HK-2 (cell line): ENCODE data around the gene RBM20.
"Not testable (repeated sequence)": the region's sequence is repeated elsewhere in the genome, so short reads cannot be mapped to it uniquely, and the experiment has no call there.

Source experiments
- DNase-seq: peaks from one replicate; pipeline ENCODE4 v3.0.0-alpha.2; 2018; ENCODE audit not compliant: unreplicated experiment

RBM20 gene

DNA sequence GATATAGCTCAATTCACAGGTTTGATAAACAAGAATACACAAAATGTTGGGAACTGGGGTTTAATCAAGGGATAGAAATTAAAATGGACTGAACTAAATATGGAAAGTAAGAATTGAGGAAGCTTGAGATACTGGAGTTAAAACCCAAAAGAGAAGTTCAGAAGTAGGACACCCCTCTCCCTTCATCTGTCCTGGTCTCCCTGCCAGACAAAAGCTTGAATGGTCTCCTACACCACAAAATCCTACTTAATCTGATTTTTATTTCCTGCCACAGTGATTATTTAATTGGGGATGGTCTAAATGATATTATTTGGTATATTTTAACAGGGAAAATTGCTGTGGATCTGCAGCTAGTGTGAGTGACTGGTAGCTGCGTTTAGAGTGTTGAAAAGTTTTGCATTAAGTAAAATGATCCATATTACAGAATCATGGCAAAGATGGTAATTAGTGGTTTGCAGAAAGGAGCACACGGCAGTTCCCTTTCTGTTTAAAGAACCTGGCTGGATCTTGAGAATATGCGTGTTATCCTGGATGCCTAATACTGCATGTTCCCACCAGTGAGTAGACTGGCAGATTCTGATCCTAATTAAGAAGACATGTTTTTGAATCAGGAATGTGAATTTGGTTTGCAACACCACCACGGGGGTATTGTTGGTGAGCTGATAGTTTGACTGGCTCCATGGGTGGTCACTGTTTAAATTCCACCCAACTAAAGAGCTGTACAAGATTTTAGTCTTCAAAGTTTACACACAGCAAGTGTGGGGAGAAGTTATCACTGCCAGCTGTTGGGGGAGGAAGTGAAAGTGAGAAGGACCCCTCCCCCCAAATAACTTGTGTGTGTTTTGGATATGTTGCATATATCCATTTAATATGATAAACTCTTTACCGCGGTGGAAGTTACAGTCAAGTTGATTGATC is 5.5 kb downstream of the RBM20 start:
- no peak for DNase-seq

DNA sequence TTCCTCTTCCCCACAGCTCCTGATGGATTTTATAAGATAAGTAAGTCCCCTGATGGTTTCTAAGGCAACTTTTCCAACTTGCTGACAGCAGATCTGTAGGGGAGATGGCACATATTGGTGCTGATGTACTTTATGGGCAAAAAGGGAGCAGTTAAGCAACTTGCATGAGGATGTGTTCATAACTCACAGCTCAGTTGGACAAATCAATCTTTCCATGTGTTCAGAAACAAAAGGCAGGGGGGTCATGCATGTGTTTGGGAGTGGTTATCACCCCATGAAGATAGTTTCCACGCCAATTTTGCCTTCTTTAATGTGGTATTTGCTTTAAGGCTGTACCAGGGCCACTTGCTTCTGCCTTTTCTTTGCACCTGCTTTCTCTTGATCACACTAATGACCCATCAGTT is 6.1 kb downstream of the RBM20 start:
- no peak for DNase-seq

DNA sequence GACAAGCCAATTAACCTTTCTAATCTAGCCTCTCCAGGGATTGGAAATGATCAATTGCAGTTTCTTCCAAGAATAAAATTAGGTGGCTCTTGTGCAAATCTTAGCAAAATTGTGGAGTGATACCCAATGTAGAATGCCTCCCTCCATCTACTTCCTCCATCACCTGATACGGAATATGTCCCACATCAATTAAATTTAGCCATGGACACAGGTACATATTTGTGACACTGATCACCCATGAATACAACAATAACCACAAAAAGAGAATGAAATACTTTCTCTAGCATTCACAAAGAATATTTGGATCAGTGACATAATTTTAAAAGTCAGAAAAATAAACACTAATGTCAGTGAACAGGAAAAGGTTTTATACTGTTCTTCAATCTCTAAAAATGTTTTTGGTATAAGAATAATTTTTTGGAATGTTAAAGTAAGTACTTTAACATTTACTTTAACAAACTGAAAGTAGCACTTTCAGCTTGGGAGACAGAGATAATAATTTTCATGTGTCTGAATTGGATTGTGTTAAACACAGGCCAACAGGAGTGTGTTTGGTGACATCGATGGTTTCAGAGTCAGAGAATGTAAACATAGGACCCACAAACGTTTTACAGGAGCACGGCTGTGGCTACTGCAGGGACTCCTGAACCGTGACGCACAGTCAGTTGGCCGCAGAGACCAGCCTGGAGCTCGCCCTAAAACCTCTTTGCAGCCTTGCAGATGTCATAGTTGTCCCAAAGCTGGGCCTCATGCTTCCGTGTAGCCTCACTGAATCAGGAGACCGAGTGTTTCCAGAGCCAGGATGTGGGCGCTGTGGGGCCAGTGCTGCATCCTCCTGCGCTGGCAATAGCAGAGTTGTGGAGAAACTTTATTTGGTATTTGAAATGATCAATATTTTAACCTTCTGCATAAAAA is 7.2 kb downstream of the RBM20 start:
- peak; percentile 70 for DNase-seq

DNA sequence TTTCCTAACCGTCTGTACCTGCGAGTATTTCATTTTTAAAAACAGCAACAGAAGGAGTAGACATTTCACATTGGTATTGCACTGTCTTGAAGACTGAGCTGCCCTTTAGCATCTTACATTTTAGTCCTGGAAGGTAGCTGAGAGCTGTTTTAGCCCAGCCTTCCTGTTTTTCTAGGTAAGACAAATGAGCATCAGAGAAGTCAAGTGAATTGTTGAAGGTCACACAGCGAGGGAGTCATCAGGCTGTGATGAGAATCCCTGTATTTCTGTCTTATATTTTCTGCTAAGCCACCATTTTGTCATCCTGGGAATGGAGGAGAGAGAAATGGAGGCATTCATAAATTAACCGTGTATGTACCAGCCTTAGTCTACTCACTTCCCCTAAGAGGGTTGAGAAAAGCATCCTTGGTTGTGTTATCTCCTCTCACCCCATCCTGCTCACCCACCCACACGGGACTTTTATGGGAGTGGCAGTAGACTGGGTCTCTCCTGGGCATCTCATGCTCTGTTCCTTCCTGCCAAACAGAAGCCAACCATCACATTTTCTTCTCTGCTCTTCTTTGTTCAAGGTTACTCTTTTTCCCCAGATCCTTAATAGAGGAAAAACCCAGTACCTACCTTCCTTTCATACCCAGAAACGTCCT is 8.5 kb downstream of the RBM20 start:
- no peak for DNase-seq

DNA sequence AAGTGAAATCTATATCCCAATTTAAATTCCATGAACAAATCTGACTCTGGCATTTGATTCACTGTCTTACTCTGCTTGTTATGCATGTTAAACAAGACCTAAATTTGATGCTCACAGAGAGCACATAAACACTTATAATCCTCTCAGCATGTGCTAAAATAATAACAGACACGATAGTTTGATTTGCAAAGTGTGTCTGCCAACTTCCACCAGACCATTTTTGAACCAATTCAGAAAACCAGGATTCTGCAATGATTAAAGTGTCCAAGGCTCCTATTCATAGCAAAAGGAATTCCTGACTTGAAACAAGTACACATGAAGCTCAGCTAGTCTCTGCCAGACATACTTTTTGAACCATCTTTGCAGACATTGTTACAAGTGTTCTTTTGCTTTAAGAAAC is 11.2 kb downstream of the RBM20 start:
- DNase-seq: no peak

DNA sequence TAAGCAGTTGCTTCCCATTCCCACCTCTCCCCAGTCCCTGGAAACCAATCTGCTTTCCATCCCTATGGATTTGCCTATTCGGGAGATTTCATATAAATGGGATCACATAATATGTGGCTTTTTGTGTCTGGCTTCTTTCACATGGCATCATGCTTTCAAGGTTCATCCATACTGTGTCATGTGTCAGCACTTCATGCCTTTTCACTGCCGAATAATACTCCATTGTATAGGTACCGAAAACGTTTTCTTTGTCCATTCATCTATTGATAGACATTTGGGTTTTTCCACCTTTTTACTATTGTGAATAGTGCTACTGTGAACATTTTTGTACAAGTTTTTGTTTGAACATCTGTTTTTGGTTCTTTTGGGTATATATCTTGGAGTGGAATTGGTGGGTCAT is 12.5 kb downstream of the RBM20 start:
- no peak for DNase-seq

DNA sequence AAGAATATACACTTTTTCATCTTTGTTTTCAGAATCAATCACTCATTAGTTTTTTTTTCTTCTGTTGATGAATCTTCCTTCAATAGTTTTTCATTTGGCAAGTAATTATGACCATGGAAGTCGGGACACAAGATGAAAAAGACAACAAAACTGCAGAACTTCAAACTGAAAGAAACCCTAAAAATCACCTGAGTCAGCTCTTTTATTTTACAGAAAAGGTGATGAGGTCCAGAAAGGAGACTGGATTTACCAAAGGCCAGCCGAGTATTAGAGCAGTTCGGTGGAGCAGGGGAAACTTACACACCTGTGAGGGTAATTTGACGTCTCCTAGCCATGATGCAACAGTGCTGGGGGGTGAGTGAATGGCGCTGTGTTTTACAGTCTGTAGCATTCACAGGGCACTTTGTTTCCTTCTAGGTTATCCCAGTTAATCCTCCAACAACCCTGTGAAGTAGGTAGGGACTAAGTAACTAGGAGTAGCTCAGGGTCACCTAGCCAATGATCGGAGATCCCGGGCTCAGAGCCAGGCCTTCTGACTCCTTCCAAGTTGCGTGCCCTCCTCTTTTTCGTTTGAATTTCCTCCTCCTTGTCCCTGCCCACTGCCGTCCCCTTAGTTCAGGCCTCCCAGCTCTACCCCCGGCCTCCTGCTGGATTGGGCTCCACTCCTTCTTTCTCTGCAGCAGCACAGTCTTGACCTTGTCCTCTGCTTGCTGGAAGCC is 14.0 kb downstream of the RBM20 start:
- DNase-seq: no peak

DNA sequence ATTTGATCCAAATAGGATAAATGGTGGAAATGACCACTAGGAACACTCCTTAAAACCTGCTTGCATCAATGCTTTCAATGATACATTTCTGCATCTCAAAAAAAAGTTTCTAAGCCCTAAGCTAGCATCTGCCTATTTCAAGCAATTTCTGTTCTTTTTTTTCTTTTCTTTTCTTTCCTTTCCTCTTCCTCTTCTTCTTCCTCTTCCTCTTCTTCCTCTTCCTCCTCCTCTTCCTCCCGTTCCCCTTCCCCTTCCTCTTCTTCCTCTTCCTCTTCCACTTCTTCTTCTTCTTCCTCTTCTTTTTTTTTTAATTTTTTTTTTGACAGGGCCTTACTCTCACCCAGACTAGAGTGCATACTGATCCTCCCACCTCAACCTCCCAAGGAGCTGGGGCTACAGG is 15.4 kb downstream of the RBM20 start:
- DNase-seq: no peak

DNA sequence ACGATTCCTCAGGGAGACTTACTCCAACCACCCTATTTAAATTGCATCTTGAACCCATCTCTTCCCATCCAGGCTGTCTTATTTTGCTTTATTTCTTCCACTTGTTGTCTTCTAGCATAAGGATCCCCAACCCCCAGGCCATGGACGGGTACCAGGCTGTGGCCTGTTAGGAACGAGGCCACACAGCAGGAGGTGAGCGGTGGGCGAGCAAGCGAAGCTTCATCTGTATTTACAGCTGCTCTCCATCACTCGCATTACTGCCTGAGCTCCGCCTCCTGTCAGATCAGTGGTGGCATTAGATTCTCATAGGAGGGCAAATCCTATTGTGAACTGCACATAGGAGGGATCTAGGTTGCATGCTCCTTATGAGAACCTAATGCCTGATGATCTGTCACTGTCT is 16.2 kb downstream of the RBM20 start:
- not testable (repeated sequence) for DNase-seq

DNA sequence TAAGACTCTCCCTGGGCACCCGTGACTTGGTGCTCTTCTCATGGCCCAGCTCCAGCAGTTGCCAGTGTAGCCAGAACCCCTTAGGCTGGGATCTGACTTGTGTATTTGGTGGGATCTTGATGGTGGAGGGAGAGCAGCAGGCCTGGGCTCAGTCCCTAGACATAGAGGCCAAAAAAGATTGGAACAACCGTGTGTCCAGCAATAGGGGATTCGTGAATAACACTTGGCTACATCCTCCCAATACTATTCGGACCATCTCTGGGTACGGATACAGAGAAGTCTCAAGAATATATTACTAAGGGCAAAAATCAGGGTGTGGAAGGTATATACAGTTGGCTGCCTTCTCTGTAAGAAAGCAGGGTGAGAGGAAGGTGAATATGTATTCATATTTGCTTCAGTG is 17.2 kb downstream of the RBM20 start:
- DNase-seq: no peak

DNA sequence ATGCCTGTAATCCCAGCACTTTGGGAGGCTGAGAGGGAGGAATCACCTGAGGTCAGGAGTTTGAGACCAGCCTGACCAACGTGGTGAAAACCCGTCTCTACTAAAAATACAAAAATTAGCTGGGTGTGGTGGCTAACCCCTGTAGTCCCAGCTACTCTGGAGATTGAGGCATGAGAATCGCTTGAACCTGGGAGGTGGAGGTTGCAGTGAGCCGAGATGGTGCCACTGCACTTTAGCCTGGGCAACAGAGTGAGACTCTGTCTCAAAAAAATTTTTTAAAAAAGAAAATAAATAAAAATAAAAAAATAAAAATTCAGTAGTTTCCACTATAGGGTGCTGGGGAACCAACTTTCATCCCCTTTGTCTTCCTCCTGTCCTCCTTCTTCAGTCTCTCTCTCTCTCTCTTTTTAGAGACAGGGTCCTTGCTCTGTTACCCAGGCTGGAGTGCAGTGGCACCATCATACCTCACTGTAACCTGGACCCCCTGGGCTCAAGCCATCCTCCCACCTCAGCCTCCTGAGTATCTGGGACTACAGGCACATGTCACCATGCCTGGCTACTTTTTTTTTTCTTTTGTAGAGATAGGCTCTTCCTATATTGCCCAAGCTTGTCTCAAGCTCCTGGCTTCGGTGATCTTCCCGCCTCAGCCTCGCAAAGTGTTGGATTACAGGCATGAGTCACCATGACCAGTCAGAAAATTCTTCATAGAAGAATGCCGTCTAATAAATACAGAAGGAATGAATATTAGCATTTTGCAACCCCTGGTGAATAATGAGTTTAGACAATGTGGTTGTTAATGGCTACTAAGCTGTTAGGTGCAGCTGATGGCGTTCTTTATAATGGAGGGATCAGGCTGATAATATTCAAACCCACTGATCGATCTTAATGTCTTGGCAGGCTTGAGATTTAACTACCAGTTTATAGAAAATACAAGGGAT is 20.6 kb downstream of the RBM20 start:
- DNase-seq: peak; percentile 66

DNA sequence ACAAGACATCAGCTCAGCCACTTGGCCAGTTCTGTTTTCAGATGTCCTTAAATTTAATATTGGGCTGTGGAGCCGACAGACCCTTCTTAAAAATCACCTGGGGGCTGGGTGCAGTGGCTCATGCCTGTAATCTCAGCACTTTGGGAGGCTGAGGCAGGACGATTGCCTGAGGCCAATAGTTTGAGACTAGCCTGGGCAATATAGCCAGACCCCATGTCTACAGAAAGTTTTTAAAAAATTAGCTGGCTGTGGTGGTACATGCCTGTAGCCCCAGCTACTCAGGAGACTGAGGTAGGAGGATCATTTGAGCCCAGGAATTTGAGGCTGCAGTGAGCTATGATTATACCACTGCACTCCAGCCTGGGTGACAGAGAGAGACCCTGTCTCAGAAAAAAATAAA is 22.1 kb downstream of the RBM20 start:
- DNase-seq: not testable (repeated sequence)

DNA sequence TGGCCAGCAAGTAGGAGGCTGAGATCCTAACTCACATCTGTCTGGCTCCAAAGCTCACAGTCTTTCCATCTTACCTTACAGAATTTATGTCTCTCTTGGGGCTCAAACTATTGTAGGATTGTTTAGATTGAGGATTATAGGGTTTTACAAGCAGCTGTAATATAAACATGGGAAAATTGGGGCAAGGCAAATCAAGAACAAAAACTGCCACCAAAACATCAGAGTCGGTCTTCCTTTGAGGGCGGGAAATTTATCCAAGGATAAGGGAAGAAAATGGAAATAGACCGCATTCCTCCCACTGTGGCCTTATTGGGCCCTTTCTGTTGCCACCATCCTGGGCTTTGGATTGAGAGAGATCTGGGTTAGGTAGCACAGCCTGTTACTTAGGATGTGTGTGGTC is 22.5 kb downstream of the RBM20 start:
- DNase-seq: no peak

DNA sequence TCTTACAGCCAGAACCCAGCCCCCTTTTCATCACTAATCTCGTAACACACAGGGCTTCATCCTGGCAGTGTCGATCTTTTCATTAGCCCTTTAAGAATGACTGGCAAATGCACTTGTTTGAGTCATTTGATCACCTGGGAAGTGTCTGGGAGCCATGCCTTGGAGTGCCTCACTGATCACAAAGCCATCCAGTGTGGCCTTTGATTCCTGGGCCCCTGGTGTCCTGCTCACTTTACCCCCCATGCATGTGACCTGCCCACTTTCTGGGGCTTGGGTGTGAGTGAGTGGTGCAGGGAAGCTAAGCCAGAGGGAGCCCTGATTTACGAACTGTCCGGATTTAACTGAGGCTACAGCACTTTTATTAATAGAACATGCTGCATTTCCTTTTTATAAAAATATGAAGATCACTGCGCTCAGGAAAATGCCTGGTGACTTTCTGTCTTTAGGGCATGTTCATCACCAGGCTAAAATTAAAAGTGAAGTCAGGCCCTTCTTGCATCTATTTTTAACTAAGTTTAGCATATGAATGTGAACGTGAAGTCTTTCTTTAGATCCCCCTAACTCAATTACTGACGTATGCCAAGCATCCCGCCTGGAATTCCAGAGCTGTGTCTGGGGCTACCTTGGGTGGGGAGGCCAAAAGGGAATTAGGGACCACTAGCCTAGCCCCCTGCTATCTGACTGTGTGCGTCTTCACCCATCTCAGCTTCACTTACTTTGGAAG is 23.6 kb downstream of the RBM20 start:
- no peak for DNase-seq

DNA sequence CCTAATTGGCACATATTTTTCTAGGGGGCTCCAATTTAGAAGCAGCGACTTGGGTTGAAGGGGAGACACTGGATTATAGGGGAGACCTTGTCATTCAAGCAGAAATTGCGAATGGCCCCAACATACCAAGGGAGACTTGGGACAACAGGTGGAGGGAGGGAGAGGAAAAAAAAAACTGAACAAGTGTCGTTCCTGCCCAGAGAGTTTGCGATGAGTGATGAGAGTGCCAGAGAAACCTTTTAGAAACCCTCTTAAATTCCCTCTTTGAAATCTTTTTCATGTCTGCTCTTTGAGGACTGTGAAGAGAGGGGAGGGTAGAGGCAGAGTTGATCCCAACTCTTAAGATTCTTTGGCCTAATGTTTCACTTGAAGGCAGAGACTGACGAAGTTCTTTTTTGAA is 24.3 kb downstream of the RBM20 start:
- no peak for DNase-seq

DNA sequence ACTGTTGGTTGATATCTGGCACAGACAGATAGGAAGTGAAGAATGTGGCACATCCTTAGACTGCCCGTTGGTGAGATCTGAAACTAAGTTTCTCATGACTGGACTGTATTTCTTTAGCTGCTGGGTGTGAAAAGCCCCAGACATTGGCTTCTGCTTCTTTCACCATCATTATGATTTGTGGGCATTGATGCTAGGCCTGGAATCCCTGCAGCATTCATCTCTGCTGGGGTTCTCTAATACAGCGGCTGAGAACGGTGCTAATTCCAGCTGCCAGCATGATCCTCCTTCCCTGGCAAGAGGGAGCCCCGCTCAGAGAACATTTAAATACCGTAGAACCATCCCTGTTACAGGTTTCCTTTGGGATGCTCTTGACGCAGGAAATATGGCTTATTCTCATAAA is 26.2 kb downstream of the RBM20 start:
- no peak for DNase-seq

DNA sequence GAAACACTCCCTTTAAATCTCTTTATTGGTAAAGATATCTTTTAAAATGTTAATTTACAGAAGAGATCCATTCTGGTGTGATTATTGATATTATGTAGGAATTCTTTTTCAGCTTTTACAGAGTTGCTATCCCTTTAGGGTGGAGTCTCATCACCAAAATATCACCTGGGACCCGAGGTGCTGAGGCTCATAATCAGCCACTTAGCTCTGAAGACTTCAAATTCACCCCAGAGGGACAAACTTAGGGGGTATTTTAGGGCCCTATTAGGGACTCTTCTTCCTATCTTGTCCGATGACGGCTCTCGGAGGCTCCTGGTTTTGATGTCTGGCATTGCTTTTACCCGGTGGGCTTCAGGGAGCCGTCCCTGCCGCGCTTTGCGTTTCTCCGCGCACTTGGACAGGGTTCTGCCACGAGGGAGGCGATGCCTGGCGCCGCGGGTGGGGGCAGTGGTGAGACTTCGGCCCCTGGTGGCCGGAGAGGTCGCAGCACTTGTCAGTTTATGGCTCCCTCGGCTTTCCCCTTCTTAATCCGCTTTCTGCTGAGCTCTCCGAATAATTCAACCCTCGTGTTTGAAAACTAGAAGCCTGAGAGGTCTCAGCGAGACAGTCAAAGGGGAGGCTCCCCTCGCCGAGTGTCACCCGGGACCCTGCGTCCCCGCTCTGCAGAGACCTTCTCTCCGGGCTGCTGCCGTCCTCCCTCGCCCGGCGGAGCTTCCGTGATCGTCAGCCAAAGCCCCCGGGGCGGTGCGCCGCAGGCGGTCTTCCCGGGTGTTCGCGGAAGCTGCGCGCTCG is 27.8 kb downstream of the RBM20 start:
- peak; percentile 87 for DNase-seq

DNA sequence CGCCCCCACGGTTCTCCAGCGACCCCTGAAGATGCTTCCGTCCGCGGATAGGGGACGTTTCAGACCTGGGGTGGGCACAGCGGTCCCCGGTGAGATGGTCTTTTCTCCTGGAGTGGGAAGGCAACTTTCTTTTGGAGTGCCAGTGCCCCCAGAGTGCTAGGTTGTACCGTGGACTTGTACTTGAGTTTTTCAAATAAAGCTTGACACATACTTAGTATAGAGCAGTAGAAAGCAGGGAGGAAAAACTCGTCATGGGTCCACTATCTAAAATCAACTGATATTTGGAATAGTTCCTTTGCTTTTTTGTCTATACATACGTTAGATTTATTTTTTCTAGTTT is 28.4 kb downstream of the RBM20 start:
- no peak for DNase-seq

DNA sequence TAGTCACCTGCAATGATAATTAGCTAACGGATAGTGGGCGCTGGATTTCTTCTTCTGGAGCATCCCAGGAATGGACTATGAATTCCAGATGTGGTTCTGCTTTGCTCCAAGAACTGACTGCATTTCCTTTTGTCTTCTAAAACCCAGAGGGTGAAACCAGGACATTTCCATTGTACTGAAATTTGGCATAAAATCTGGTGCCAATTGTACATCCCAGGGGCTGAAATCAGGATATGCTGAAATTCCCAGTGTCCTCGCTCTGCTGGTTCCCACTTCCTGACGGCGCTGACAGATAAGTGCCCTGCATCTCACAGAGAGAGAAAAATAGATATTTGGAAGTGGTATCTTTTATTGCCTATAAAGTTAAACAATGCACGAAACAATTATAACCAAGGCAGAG is 31.9 kb downstream of the RBM20 start:
- no peak for DNase-seq
